Naive B cell (primary cell): ENCODE data around the gene ASB1. TPM values are rescaled to one million over a fixed set of nuclear protein-coding genes. Genes with fewer than 3 reads are reported as not detected.
A peak's percentile ranks its signal among the peaks of the same experiment; 100 is the strongest.

Experiments used
- ATAC-seq, 2 donors: fragments of 150-1000 bp; cut with Tn5 transposase; 2 replicates each; pipeline ENCODE4 v1.10.0; 2021; ENCODE audit warnings: low read depth in 2 of 2, mild to moderate bottlenecking in 2 of 2, moderate library complexity in 2 of 2
- DNase-seq: peaks from one replicate; pipeline ENCODE4 v3.0.0; 2022
- H3K27ac Mint-ChIP-seq, 6 donors: one replicate each; pipeline ENCODE4 v1.8.0; 2020 to 2022; ENCODE audit warnings: mild to moderate bottlenecking in 6 of 6, mixed read lengths in 6 of 6, moderate library complexity in 5 of 6, inconsistent platforms in 2 of 6
- H3K27me3 Mint-ChIP-seq, 3 donors: one replicate each; pipeline ENCODE4 v1.8.0; 2021 to 2022; ENCODE audit warnings: mixed read lengths in 3 of 3, mild to moderate bottlenecking in 1 of 3
- H3K36me3 Mint-ChIP-seq, 2 donors: one replicate each; pipeline ENCODE4 v1.8.0; 2020 to 2022; ENCODE audit warnings: mixed read lengths in 2 of 2, inconsistent platforms in 1 of 2, mild to moderate bottlenecking in 1 of 2
- H3K4me1 Mint-ChIP-seq, 3 donors: one replicate each; pipeline ENCODE4 v1.8.0; 2020 to 2022; ENCODE audit warnings: mixed read lengths in 3 of 3, inconsistent platforms in 1 of 3, mild to moderate bottlenecking in 1 of 3, moderate library complexity in 1 of 3
- H3K4me3 Mint-ChIP-seq, 8 donors: one replicate each; pipeline ENCODE4 v1.8.0; 2020 to 2022; ENCODE audit warnings: mild to moderate bottlenecking in 8 of 8, mixed read lengths in 8 of 8, moderate library complexity in 8 of 8, inconsistent platforms in 2 of 8
- H3K9me3 Mint-ChIP-seq, 7 donors: one replicate each; pipeline ENCODE4 v1.8.0; 2020 to 2022; ENCODE audit warnings: mixed read lengths in 7 of 7, mild to moderate bottlenecking in 5 of 7, inconsistent platforms in 2 of 7, moderate library complexity in 1 of 7
- polyA plus RNA-seq, 6 donors: library from polyadenylated mRNA; unstranded; fragments of 300-500 nt; fragmentation: Illumina TruSeq; gene quantifications; one replicate each; pipeline ENCODE4 v1.2.3, GENCODE V29; 2021; ENCODE audit warnings: low read depth in 6 of 6

The ASB1 gene, protein sequence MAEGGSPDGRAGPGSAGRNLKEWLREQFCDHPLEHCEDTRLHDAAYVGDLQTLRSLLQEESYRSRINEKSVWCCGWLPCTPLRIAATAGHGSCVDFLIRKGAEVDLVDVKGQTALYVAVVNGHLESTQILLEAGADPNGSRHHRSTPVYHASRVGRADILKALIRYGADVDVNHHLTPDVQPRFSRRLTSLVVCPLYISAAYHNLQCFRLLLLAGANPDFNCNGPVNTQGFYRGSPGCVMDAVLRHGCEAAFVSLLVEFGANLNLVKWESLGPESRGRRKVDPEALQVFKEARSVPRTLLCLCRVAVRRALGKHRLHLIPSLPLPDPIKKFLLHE
- polyA plus RNA-seq = 10 to 100 TPM; 17.4 to 43.8 (median 24.2) TPM

DNA sequence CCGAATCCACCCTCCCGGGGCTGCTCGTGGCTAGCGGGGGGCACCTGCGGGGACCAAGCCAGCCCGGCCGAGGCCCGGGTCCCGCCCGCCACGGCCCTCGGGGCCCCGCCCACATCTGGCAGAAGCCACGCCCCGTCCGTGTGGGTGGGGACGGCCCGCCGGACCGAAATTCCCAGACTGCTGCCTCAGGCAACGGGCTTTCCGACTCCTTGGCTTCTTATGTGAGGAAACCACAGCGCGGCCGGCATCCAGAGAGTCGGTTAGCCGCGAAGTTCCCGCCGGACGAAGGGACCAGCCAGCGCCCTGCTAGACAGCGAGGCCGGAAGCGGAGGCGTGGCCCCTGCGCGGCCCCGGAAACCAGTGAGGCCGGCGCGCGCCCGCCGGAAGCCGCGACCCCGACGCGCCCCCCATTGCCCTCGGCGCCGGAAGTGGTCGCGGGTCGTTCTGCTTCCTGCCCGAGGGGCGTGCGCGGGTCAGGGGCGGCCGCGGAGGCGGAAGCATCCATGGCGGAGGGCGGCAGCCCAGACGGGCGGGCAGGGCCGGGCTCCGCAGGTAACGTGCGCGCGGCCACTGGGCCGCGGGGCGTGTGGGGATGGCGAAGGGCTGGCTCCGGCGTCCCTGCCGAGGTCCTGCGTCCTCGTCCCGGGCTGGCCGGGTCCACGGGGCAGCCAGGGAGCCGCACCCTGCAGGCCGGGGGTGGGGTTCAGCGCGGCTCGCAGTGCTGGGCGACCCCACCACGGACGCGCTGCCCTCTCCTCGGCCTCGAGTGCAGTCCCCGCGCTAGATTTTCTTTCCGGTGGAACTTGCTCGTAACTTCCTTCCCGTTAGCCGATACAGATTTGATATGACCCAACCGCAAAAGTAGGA, at the start of gene ASB1:
Gene ASB1 (plus strand): TSS at position 360 of the 867 bp plus-strand sequence. CDS start 144 bp downstream, at position 504.
- ATAC-seq = peak; percentile 78 to 79
- Mint-ChIP-seq H3K4me3 (peak within 1 kb of the TSS; percentile 87 to 95 (median 94)), H3K4me1 (peaks cover 33 to 42% (median 40%) of the 10 kb centered on the region in 3 donors), H3K36me3 (peaks cover 0 to 8% of the 10 kb centered on the region in 2 donors), H3K27ac (peak within 1 kb of the TSS; percentile 90 to 98 (median 96)), H3K9me3 (no peaks in the 10 kb centered on the region), H3K27me3 (no peaks in the 10 kb centered on the region)
- DNase-seq = peak; percentile 83

DNA sequence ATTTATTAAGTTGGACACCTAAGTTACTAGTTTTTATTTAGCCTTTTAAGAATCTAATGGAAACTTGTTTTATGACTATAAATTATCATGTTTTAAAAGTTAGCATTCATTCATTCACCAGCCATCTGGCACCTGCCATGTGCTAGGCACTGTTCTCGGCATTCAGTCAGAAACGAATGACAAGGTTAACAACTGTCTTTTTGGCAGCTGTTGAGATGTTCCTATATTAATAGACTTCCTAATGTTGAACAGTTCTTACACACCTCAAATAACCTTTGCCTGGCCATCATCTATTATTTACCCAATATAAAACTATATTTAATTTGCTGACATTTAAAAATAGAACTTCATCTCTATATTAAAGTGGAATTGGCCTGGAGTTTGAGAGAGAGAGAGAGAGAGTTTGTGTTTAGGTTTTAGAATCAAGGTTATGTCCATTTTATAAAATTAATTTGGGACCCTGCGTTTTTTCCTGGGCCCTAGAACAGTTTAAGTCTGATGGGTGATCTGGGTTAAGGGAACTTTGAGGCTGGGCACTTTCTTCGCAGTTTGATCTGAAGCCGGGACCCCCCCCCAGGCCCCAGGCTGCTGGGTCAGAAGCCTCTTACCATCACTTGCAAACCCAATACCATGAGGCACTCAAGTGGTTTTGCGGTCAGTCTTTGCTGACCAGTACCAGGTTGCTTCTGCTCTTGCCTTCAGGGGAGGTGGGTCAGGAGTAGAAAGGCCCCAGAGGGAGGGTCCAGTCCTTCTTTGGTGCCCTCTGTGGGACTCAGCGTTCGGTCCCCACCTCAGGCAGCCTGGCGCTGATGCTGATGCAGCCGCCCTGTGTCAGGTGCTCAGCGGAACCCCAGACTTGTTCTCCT, 48.3 kb upstream of the ASB1 start:
- no peak overlapping the region for H3K27ac Mint-ChIP-seq
- H3K4me1 Mint-ChIP-seq = peaks cover 3 to 17% (median 13%) of the 10 kb centered on the region in 3 donors
- peaks cover 6 to 10% of the 10 kb centered on the region in 2 donors for H3K36me3 Mint-ChIP-seq
- ATAC-seq = no peak
- no peak overlapping the region for H3K4me3 Mint-ChIP-seq
- no peaks in the 10 kb centered on the region for H3K27me3 Mint-ChIP-seq
- DNase-seq = no peak
- H3K9me3 Mint-ChIP-seq = peaks cover 0 to 5% (median 0%) of the 10 kb centered on the region in 7 donors

DNA sequence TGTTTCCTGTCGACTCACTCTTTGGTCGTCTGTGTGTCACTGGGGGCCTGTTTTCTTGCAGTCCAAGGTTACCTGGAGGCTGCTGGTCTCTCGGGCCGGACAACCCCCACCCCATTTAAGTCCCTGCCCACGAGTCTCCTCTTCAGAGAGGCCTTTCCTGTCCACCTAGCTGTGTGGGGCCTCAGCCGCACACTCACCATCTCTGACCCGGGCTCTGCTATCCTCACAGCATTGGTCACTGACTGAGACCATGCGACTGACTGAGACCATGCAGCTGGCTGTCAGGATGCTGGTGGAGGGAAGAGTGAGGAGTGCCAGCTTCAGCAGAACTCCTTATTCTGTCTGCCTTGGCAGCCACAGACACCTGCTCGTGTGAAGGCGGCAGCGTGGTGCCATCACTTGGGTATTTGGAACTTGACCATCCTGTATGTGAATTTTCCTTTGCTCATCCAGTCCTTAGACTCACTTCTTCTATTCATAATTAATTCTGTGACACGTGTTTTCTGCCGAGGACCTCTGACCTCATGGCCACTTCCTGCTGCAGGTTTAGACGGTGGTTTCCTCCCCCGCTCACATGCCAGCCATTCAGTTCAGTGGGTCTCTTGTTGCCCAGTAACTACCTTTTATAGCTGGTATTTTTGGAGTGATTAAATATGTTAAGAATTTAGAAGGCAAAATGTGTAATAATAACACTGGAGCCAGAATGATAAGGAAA, 47.5 kb upstream of the ASB1 start:
- DNase-seq (no peak), ATAC-seq (no peak)
- H3K9me3 Mint-ChIP-seq = no peaks in the 10 kb centered on the region
- H3K27ac Mint-ChIP-seq = peak overlapping the region in 4 of 6 donors; percentile 11 to 78 (median 75)
- H3K36me3 Mint-ChIP-seq = peaks cover 6 to 17% of the 10 kb centered on the region in 2 donors
- no peak overlapping the region for H3K4me3 Mint-ChIP-seq
- no peaks in the 10 kb centered on the region for H3K27me3 Mint-ChIP-seq
- H3K4me1 Mint-ChIP-seq = peaks cover 3 to 17% (median 13%) of the 10 kb centered on the region in 3 donors

DNA sequence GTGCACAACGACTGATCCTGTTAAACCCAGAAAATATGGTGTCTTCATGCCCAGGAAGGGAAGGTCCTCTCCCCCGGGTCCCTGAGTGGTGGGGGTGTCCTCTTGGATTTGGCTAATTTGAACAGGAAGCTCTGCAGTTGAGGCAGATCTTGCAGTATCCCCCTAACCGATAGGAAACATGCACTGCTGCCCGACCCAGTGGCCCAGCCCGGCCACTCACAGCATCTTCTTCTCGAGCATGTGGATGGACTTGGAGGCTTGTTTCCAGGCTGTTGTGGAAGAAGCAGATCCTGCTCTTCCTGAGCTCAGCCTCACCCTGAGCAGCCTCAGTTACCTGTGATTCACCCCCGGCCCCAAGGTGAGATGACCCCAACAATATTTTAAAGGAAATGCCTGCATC, 46.4 kb upstream of the ASB1 start:
- Mint-ChIP-seq H3K9me3 (no peaks in the 10 kb centered on the region), H3K27ac (peak overlapping the region in 2 of 6 donors; percentile 1 to 7), H3K4me1 (peaks cover 3 to 17% (median 13%) of the 10 kb centered on the region in 3 donors), H3K4me3 (no peak overlapping the region), H3K27me3 (no peaks in the 10 kb centered on the region), H3K36me3 (peaks cover 6 to 17% of the 10 kb centered on the region in 2 donors)
- ATAC-seq = no peak
- DNase-seq = no peak

DNA sequence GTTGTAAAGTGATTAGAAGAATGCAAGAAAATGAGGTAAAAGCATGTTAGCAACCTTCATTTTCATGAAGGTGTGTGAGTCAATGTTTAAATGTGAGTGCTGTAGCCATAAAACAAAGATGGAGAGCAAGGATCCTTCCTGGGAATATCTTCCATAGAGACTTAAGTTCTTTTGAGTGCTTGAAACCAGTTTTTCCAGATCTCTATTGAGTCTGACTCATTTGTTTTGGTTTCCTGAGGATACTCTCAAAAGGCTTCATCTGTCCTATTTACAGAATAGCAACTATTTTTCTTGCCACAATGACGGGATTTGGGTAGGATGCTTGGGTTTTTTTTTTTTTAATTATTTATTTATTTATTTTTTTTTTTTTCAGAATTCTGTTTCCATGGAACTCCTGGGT, 45.9 kb upstream of the ASB1 start:
- no peaks in the 10 kb centered on the region for H3K9me3 Mint-ChIP-seq
- DNase-seq = no peak
- H3K4me3 Mint-ChIP-seq = no peak overlapping the region
- H3K4me1 Mint-ChIP-seq = peaks cover 3 to 17% (median 13%) of the 10 kb centered on the region in 3 donors
- no peaks in the 10 kb centered on the region for H3K27me3 Mint-ChIP-seq
- peaks cover 6 to 17% of the 10 kb centered on the region in 2 donors for H3K36me3 Mint-ChIP-seq
- H3K27ac Mint-ChIP-seq = peak overlapping the region in 1 of 6 donors; percentile 1
- ATAC-seq = no peak

DNA sequence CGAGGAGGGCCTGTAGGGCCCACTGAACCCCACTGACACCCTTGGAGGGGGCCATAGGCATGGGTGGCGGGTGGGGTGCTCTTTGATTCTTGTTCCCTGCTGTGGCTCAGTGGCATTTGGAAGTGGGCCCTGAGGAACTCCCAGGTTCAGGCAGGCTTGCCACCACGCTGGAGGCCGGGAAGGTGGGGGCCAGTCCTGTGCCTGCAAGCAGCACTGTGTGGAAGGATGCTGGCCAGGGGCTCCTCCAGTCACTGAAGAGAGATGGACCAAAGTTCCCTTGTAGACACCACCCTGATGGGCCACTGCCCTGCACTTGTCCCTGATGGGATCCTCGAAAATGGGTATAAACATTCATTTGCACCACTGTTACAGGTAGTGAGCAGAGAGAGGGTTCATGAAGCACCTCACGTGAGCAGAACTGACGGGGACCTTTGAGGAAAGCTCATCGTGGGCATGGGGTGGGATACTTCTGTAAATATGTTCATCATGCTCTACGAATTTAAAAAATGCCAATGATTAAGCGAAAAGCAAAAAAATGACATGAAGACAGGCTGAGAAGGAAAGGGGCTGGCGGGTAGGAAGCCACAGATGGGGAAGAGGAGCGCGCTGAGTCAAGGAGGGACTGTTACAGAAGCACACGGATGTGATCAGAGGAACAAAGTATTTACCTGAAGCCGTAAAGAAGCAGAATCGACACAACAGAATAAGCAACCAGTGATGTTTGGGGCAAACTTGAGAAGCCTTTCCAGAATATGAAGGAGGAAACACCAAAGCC, 45.2 kb upstream of the ASB1 start:
- H3K4me3 Mint-ChIP-seq = no peak overlapping the region
- H3K4me1 Mint-ChIP-seq = peaks cover 3 to 17% (median 13%) of the 10 kb centered on the region in 3 donors
- peaks cover 6 to 17% of the 10 kb centered on the region in 2 donors for H3K36me3 Mint-ChIP-seq
- DNase-seq = no peak
- peak overlapping the region in 1 of 6 donors; percentile 33 for H3K27ac Mint-ChIP-seq
- no peaks in the 10 kb centered on the region for H3K27me3 Mint-ChIP-seq
- H3K9me3 Mint-ChIP-seq = no peaks in the 10 kb centered on the region
- ATAC-seq = no peak

DNA sequence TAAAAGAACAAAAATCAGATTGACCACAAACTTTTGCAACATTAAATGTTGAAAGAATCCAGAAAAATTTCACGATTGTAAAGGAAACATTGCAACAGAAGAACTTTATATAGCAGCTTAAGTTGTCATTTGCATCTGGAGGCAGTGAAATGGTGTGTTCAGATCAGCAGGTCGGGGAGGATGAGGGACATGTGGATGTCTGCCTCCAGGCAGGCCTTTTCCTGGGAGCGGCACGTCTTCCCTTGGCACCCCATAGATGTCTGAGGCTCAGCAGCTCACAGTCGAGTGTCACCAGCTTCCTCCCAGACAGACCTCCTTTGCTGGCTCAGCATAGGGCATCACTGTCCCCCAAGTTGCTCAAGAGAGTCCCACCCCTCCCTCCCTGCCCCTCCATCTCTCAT, 44.3 kb upstream of the ASB1 start:
- Mint-ChIP-seq H3K36me3 (peaks cover 6 to 17% of the 10 kb centered on the region in 2 donors), H3K4me1 (peaks cover 3 to 9% (median 5%) of the 10 kb centered on the region in 3 donors), H3K9me3 (no peaks in the 10 kb centered on the region), H3K4me3 (no peak overlapping the region), H3K27ac (no peak overlapping the region), H3K27me3 (no peaks in the 10 kb centered on the region)
- ATAC-seq (no peak), DNase-seq (no peak)

DNA sequence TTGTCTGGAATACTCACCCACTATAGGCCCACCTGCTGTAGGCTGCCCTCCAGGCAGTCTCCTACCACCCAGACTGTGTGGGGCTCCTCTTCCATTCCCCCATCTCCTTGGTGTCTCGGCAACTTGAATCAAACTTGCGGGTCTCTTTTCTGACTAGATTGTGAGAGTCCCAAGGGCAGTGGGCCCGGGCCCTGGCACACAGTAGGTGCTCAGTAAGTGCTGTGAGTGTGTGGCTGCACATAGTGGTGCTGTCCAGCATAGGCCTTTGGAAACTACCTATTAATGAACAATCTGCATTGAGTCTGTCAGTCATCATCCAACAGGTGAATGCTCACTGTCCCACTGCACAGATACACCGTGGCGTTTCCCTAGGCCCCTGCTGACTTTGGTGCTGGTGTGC, 43.6 kb upstream of the ASB1 start:
- Mint-ChIP-seq H3K4me3 (no peak overlapping the region), H3K27ac (no peak overlapping the region), H3K9me3 (no peaks in the 10 kb centered on the region), H3K27me3 (no peaks in the 10 kb centered on the region), H3K4me1 (peaks cover 3 to 8% (median 5%) of the 10 kb centered on the region in 3 donors), H3K36me3 (peaks cover 6 to 17% of the 10 kb centered on the region in 2 donors)
- ATAC-seq (no peak), DNase-seq (no peak)

DNA sequence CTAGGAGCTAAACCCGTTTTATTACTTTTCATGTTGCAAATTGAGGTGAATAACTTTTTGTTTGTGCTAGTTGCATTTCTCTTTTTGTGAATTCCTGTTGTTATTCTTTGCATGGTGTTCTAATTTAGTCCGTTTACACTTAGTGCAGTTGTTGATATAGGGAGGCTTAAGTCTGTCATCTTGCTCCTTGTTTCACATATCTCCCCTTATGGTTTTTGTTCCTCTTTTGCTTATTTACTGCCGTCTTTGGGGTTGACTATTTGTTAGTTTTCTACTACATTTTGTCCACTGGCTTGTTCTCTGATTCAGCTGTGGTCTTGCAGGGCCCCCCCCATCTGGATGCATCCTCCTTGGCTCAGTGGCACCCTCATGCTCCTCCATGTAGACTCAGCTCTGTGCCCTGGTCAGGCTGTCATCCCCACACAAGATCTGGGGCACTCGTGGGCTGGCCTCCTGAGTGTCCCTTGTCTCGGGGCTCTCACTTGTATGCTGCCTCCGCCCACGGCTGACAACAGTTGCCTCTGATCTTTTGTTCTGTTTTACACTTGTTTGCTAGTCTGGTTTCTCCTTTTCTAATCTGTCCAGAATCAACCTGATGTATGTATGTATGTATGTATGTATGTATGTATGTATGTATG, 42.9 kb upstream of the ASB1 start:
- Mint-ChIP-seq H3K27me3 (no peaks in the 10 kb centered on the region), H3K27ac (peak overlapping the region in 1 of 6 donors; percentile 14), H3K36me3 (peaks cover 6 to 17% of the 10 kb centered on the region in 2 donors), H3K4me1 (peaks cover 3 to 8% (median 5%) of the 10 kb centered on the region in 3 donors), H3K9me3 (no peaks in the 10 kb centered on the region), H3K4me3 (no peak overlapping the region)
- ATAC-seq = no peak
- no peak for DNase-seq

DNA sequence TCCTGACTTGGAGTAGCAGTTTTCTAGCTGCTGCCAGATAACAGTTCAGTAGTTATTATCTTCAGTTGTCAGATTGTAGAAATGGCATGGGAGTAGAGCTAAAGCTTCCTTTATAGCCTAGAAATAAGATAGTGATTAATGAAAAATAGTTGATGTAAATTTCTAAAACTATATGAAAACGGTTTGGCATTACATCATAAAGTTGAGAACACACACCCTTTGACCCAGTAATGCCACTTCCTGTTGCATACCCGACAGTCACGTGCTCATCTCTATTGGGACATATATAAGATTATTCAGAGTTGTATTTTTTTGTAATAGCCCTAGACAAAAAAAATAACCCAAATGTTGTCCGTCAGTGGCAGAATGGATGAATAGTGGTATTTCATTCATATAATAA, 39.4 kb upstream of the ASB1 start:
- no peak for ATAC-seq
- no peaks in the 10 kb centered on the region for H3K27me3 Mint-ChIP-seq
- no peaks in the 10 kb centered on the region for H3K4me1 Mint-ChIP-seq
- H3K4me3 Mint-ChIP-seq = no peak overlapping the region
- H3K27ac Mint-ChIP-seq = no peak overlapping the region
- no peaks in the 10 kb centered on the region for H3K9me3 Mint-ChIP-seq
- peaks cover 6 to 17% of the 10 kb centered on the region in 2 donors for H3K36me3 Mint-ChIP-seq
- no peak for DNase-seq

DNA sequence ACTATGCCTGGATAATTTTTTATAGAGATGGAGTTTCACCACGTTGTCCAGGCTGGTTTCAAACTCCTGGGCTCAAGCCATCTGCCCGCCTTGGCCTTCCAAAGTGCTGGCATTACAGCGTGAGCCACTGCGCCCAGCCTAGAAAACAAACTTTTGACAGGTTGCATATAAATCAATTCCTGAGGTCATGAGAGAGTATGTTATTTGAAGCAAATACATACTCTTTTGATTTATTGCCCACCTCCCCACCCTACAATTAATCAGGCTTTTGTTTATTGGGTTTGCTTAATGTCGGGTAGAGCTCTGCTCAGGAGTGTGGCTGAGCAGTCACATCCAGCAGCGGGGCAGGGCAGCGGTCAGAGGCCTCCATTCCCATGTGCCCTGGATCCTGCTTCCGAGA, 37.9 kb upstream of the ASB1 start:
- DNase-seq (no peak), ATAC-seq (no peak)
- H3K27ac Mint-ChIP-seq = no peak overlapping the region
- peaks cover 0 to 5% of the 10 kb centered on the region in 2 donors for H3K36me3 Mint-ChIP-seq
- H3K9me3 Mint-ChIP-seq = no peaks in the 10 kb centered on the region
- no peaks in the 10 kb centered on the region for H3K4me1 Mint-ChIP-seq
- H3K27me3 Mint-ChIP-seq = no peaks in the 10 kb centered on the region
- H3K4me3 Mint-ChIP-seq = no peak overlapping the region
